H1 (cell line): ENCODE results near the gene B9D2.

Experiments used
- BRCA1 ChIP-seq: IDR thresholded peaks from 2 replicates; pipeline ENCODE4 v1.6.1; 2012; ENCODE audit warnings: low read depth, low read length, improper control_type of control experiment
- CREB1 ChIP-seq: IDR thresholded peaks from 2 replicates; pipeline ENCODE4 v1.6.1; 2012; ENCODE audit warnings: inconsistent platforms
- EZH2 ChIP-seq: fragments of 200-600 bp; sonication (generic); IDR thresholded peaks from 2 replicates; pipeline ENCODE4 v1.7.1; 2012; ENCODE audit warnings: low read depth, mild to moderate bottlenecking, moderate library complexity, low read length, inconsistent platforms; ENCODE audit not compliant: severe bottlenecking
- FOSL1 ChIP-seq: IDR thresholded peaks from 2 replicates; pipeline ENCODE4 v1.6.1; 2011; ENCODE audit warnings: mild to moderate bottlenecking, low read depth, low read length, moderate library complexity; ENCODE audit not compliant: insufficient read depth
- JUND ChIP-seq: IDR thresholded peaks from 2 replicates; pipeline ENCODE4 v1.6.1; 2011; ENCODE audit warnings: mild to moderate bottlenecking, improper control_type of control experiment, low read length
- PHF8 ChIP-seq: fragments of 200-600 bp; sonication (generic); conservative IDR thresholded peaks from 2 replicates; pipeline ENCODE4 v1.7.1; 2012; ENCODE audit warnings: low read depth, mild to moderate bottlenecking, inconsistent platforms, low read length, moderate library complexity
- POLR2AphosphoS5 ChIP-seq: IDR thresholded peaks from 2 replicates; pipeline ENCODE4 v1.6.1; 2011; ENCODE audit warnings: low read depth, low read length
- RAD21 ChIP-seq, 2 experiments: IDR thresholded peaks in 1 of 2; conservative IDR thresholded peaks in 1 of 2; 2 replicates each; pipeline ENCODE4 v1.6.1; 2011; ENCODE audit warnings: low read depth in 2 of 2, low read length in 2 of 2, improper control_type of control experiment in 1 of 2, inconsistent platforms in 1 of 2, mild to moderate bottlenecking in 1 of 2, moderate library complexity in 1 of 2
- RFX5 ChIP-seq: IDR thresholded peaks from 2 replicates; pipeline ENCODE4 v1.6.1; 2011; ENCODE audit warnings: low read depth, low read length, improper control_type of control experiment, borderline replicate concordance
- SIRT6 ChIP-seq: IDR thresholded peaks from one replicate; pipeline ENCODE4 v1.7.1; 2012; ENCODE audit warnings: low read length, inconsistent platforms
- TCF12 ChIP-seq: IDR thresholded peaks from 2 replicates; pipeline ENCODE4 v1.6.1; 2011; ENCODE audit warnings: low read depth, mild to moderate bottlenecking, low read length
- TF ChIP-seq, protein P1 (sequence below), 3 experiments: IDR thresholded peaks; 1 replicate in 2 of 3; 2 replicates in 1 of 3; pipeline versions ENCODE4 v1.5.1 to v1.6.1; 2011; ENCODE audit warnings: low read length in 3 of 3, mild to moderate bottlenecking in 3 of 3, inconsistent platforms in 2 of 3, low read depth in 1 of 3, moderate library complexity in 1 of 3; ENCODE audit not compliant: insufficient read depth in 1 of 3; ENCODE audit errors: control extremely low read depth in 1 of 3
- TF ChIP-seq, protein P2 (sequence below): IDR thresholded peaks from 2 replicates; pipeline ENCODE4 v1.6.1; 2012; ENCODE audit warnings: inconsistent platforms

DNA sequence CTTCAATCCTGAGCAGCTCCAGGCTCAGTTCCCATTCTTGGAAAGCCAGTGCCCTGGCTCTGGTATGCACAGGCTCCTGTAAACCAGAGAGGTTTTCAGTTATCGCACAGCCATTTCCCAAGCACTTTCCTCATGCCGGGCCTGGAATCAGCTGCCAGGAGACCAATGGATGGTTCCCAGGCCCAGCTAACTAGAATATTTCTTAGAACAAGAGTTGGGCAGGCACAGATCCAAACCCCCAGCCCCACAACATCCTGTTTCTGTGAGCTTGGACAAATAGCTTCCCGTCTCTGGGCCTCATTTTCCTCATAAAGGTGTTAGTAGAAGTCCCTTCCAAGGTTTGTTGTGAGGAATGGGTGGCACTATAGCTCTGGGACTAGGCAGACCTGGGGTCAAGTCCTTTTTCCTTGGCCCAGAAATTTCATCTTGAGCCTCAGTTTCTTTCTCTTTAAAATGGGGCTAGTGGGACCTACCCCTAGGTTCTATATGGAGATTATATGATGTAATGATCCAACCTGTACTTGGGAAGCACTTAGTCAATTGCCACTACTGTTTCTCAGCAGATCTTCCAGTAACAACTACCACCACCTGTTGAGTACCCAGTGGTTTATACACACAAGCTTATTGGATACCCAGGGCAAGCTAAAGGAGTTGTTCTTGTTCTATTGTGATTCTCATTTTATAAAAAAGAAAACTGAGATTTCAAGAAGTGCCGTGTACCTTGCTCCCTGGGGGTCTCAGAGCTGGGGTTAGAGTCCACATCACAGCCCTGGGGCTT lies 59.1 kb downstream of the B9D2 start:
- no peak for TF ChIP-seq RAD21 (IDR thresholded peaks at IDR 0.05 in 1 of 2, conservative IDR thresholded peaks at IDR 0.05 in 1 of 2; ENCODE audit: low read depth in 2 of 2, low read length in 2 of 2)
- TF ChIP-seq, protein P1, sequence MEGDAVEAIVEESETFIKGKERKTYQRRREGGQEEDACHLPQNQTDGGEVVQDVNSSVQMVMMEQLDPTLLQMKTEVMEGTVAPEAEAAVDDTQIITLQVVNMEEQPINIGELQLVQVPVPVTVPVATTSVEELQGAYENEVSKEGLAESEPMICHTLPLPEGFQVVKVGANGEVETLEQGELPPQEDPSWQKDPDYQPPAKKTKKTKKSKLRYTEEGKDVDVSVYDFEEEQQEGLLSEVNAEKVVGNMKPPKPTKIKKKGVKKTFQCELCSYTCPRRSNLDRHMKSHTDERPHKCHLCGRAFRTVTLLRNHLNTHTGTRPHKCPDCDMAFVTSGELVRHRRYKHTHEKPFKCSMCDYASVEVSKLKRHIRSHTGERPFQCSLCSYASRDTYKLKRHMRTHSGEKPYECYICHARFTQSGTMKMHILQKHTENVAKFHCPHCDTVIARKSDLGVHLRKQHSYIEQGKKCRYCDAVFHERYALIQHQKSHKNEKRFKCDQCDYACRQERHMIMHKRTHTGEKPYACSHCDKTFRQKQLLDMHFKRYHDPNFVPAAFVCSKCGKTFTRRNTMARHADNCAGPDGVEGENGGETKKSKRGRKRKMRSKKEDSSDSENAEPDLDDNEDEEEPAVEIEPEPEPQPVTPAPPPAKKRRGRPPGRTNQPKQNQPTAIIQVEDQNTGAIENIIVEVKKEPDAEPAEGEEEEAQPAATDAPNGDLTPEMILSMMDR (IDR thresholded peaks at IDR 0.05; ENCODE audit: control extremely low read depth in 1 of 3, insufficient read depth in 1 of 3, low read depth in 1 of 3, low read length in 3 of 3) = no peak
- no peak for TF ChIP-seq PHF8
- no peak for TF ChIP-seq CREB1
- no peak for TF ChIP-seq TCF12
- TF ChIP-seq BRCA1 = no peak
- no peak for TF ChIP-seq POLR2AphosphoS5
- no peak for TF ChIP-seq JUND
- TF ChIP-seq FOSL1 = no peak
- TF ChIP-seq, protein P2, sequence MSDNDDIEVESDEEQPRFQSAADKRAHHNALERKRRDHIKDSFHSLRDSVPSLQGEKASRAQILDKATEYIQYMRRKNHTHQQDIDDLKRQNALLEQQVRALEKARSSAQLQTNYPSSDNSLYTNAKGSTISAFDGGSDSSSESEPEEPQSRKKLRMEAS = no peak
- TF ChIP-seq RFX5 = no peak
- TF ChIP-seq EZH2 = no peak
- TF ChIP-seq SIRT6 = no peak
